Keratinocyte (primary cell): Measurements from ENCODE around the gene ZNF778.

Experiments used
- CTCF ChIP-seq, 3 experiments: IDR thresholded peaks in 1 of 3; conservative IDR thresholded peaks in 1 of 3; optimal IDR thresholded peaks in 1 of 3; 2 replicates in 2 of 3; 3 replicates in 1 of 3; pipeline versions ENCODE3 to v1.5.1; 2011; ENCODE audit warnings: low read length in 3 of 3, mild to moderate bottlenecking in 3 of 3, moderate library complexity in 2 of 3, control low read depth in 1 of 3, inconsistent platforms in 1 of 3; ENCODE audit not compliant: insufficient read depth in 2 of 3; ENCODE audit errors: extremely low read depth in 1 of 3
- EZH2 ChIP-seq: IDR thresholded peaks from one replicate; pipeline ENCODE4 v1.6.1; 2012; ENCODE audit warnings: inconsistent platforms, mild to moderate bottlenecking, low read length, moderate library complexity

DNA sequence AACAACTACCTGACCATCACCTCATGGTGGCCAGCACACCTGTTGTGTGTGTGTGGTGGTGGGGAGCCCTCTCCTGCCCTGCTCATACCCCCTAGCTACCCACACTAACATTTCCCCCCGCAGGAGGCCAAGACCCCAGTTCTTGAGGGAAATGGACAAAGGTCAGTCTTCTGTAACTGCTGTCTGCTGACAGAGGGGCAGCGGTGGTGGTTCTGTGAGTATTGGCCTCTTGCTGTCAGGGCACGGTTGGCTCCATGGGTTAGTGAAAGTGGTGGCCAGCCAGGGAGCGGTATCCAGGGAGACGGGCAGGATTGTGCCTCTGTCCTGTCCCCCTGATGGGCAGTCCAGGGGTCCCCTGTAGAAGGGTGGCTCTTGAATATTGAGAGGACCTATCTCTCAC is 26.2 kb downstream of the ZNF778 start:
- no peak for TF ChIP-seq CTCF (optimal IDR thresholded peaks at IDR 0.05 in 1 of 3, IDR thresholded peaks at IDR 0.05 in 1 of 3, conservative IDR thresholded peaks at IDR 0.05 in 1 of 3; ENCODE audit: extremely low read depth in 1 of 3, insufficient read depth in 2 of 3, low read length in 3 of 3)
- TF ChIP-seq EZH2: no peak
